ENCODE measurements around the gene MYBPC2. TPM values are rescaled to one million over a fixed set of nuclear protein-coding genes. Genes with fewer than 3 reads are reported as not detected.

Gene MYBPC2
- total RNA-seq, 1 donor from 2014 or later: not detected

DNA sequence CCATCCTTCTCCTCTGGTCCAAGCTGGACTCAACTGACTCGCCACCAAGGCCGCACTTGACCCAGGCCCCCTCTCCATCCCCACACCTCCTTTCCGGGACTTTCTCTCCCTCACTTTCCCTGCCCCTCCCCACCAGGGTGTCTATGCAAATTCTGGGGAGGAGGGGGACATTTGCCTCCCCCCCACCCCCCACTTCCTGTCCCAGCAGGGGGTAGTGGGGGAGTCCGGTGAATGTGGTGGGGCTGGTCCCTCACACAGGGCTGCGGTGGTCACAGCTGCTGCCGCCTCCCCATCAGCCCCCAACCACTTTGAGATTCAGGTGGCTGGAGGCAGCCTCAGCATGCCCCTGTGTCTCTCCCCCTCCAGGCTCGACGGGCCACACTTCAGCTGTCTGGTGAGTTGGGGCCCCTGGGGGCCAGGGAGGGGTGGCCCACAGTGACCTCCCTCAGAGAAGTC is 13.1 kb upstream of the MYBPC2 start:
- DNase-seq (ENCODE audit: extremely low spot score in 2 of 2): no peak
- H3K27ac ChIP-seq: no peak overlapping the region
- no peaks in the 10 kb centered on the region for H3K9me3 ChIP-seq
- no peaks in the 10 kb centered on the region for H3K27me3 ChIP-seq
- no peaks in the 10 kb centered on the region for H3K36me3 ChIP-seq
- intact Hi-C loops (cut with DNase I): no loop called here
- TF ChIP-seq POLR2A (IDR thresholded peaks at IDR 0.05) (no peak), POLR2AphosphoS5 (IDR thresholded peaks at IDR 0.05; ENCODE audit: insufficient read depth in 1 of 2, low read depth in 1 of 2) (no peak)
- TF ChIP-seq, protein P1, sequence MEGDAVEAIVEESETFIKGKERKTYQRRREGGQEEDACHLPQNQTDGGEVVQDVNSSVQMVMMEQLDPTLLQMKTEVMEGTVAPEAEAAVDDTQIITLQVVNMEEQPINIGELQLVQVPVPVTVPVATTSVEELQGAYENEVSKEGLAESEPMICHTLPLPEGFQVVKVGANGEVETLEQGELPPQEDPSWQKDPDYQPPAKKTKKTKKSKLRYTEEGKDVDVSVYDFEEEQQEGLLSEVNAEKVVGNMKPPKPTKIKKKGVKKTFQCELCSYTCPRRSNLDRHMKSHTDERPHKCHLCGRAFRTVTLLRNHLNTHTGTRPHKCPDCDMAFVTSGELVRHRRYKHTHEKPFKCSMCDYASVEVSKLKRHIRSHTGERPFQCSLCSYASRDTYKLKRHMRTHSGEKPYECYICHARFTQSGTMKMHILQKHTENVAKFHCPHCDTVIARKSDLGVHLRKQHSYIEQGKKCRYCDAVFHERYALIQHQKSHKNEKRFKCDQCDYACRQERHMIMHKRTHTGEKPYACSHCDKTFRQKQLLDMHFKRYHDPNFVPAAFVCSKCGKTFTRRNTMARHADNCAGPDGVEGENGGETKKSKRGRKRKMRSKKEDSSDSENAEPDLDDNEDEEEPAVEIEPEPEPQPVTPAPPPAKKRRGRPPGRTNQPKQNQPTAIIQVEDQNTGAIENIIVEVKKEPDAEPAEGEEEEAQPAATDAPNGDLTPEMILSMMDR (IDR thresholded peaks at IDR 0.05): no peak
- peaks cover 6% of the 10 kb centered on the region for H3K4me1 ChIP-seq
- no peak overlapping the region for H3K4me3 ChIP-seq

DNA sequence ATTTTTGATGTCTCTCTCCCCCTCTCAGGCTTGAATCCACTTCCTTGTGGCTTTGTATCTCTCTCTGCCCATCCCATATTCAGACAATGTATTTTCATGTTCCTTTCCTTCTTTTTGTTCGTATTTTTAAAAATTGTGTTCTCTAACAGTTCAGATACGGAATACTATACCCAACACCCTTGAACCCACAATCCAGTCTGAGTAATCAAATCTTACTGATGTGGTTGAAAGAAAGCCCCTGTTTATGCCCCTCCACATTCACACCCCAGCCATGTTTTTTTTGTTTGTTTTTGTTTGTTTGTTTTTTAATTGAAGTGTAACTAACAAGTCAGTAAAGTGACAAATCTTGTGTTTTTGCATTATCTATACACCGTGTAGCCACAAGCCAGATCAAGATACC is 12.6 kb upstream of the MYBPC2 start:
- intact Hi-C loops (cut with DNase I): no loop called here
- H3K4me3 ChIP-seq: no peak overlapping the region
- H3K27me3 ChIP-seq: no peaks in the 10 kb centered on the region
- TF ChIP-seq, protein P1 (IDR thresholded peaks at IDR 0.05): no peak
- TF ChIP-seq POLR2A (IDR thresholded peaks at IDR 0.05) (no peak), POLR2AphosphoS5 (IDR thresholded peaks at IDR 0.05; ENCODE audit: insufficient read depth in 1 of 2, low read depth in 1 of 2) (no peak)
- H3K36me3 ChIP-seq: no peaks in the 10 kb centered on the region
- no peaks in the 10 kb centered on the region for H3K9me3 ChIP-seq
- peaks cover 6% of the 10 kb centered on the region for H3K4me1 ChIP-seq
- DNase-seq (ENCODE audit: extremely low spot score in 2 of 2): no peak
- H3K27ac ChIP-seq: no peak overlapping the region

DNA sequence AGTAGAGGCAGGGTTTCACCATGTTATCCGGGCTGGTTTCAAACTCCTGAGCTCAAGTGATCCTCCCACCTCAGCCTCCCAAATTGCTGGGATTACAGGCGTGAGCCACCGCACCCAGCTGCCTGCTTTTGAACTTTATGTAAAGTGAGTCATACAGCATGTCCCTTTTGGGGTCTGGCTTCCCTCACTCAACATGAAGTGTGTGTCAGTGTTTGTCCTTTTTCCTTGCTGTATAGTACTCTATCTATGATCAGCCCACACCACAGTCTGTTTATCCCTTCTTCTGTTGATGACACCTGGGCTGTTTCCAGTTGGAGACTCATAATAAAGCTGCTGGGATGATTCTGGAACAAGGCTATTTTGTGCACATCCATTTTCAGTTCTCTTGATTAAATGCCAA is 11.9 kb upstream of the MYBPC2 start:
- Histone ChIP-seq H3K27ac (no peak overlapping the region), H3K4me3 (no peak overlapping the region), H3K36me3 (no peaks in the 10 kb centered on the region), H3K27me3 (no peaks in the 10 kb centered on the region), H3K4me1 (peaks cover 6% of the 10 kb centered on the region), H3K9me3 (no peaks in the 10 kb centered on the region)
- TF ChIP-seq POLR2A (IDR thresholded peaks at IDR 0.05): no peak
- TF ChIP-seq, protein P1 (IDR thresholded peaks at IDR 0.05): no peak
- no peak for TF ChIP-seq POLR2AphosphoS5 (IDR thresholded peaks at IDR 0.05; ENCODE audit: insufficient read depth in 1 of 2, low read depth in 1 of 2)
- no peak for DNase-seq (ENCODE audit: extremely low spot score in 2 of 2)
- intact Hi-C loops (cut with DNase I): no loop called here

DNA sequence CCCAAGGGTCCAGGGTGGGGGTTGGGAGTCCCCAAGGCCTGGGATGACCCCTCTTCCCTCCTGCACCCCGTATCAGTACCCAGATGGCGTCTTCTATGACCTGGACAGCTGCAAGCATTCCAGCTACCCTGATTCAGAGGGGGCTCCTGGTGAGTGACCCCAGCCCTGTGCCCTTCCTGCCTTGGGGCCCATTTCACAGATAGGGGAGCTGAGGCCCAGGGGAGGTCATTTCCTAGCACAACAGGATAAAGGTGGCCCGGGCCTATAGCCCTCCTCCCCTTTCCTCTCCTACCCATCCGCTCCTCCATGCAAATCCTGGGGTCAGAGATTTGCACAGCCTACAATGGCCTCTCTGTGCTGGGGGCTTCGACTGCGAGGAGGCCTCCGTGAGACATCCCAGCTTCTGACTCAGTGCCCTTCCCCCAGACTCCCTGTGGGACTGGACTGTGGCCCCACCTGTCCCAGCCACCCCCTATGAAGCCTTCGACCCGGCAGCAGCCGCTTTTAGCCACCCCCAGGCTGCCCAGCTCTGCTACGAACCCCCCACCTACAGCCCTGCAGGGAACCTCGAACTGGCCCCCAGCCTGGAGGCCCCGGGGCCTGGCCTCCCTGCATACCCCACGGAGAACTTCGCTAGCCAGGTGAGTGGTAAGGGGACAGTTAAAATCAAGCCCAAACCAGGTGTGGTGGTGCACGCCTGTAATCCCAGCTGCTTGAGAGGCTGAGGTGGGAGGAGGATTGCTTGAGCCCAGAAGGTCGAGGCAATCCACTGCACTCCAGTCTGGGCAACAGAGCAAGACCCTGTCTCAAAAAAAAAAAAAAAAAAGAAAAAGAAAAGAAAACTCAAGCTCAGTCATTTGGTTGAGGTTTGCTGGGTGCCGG is 10.1 kb upstream of the MYBPC2 start:
- peaks cover 6% of the 10 kb centered on the region for H3K4me1 ChIP-seq
- DNase-seq (ENCODE audit: extremely low spot score in 2 of 2): no peak
- TF ChIP-seq POLR2AphosphoS5 (IDR thresholded peaks at IDR 0.05; ENCODE audit: insufficient read depth in 1 of 2, low read depth in 1 of 2) (no peak), POLR2A (IDR thresholded peaks at IDR 0.05) (no peak)
- TF ChIP-seq, protein P1 (IDR thresholded peaks at IDR 0.05): no peak
- H3K9me3 ChIP-seq: no peaks in the 10 kb centered on the region
- intact Hi-C loops (cut with DNase I): no loop called here
- no peak overlapping the region for H3K27ac ChIP-seq
- no peaks in the 10 kb centered on the region for H3K36me3 ChIP-seq
- no peaks in the 10 kb centered on the region for H3K27me3 ChIP-seq
- no peak overlapping the region for H3K4me3 ChIP-seq

All from vagina (tissue), 2 donors.